ENCODE measurements around the gene MED29.

- no peak for TF ChIP-seq EP300 (IDR thresholded peaks at IDR 0.05)
- TF ChIP-seq ESRRA (IDR thresholded peaks at IDR 0.05; ENCODE audit: borderline replicate concordance, low read length), result no peak
- TF ChIP-seq CTCF (IDR thresholded peaks at IDR 0.05), result no peak
- no peak for TF ChIP-seq BHLHE40 (IDR thresholded peaks at IDR 0.05; ENCODE audit: low read depth, low read length)
- TF ChIP-seq ZSCAN20 (CRISPR knock-in tag; IDR thresholded peaks at IDR 0.05), result no peak
- TF ChIP-seq JUN (IDR thresholded peaks at IDR 0.05), result 0 out of 5 replicates have a peak, but pooled peaks of 1 of the 2 experiments have one; percentile 23
- no peak for TF ChIP-seq POLR2AphosphoS2 (conservative IDR thresholded peaks at IDR 0.05; ENCODE audit: low read length)
- no peak for TF ChIP-seq USF2 (IDR thresholded peaks at IDR 0.05)
- TF ChIP-seq NPAS2 (CRISPR knock-in tag; IDR thresholded peaks at IDR 0.05; ENCODE audit: borderline replicate concordance), result no peak
These were observed 33.8 kb downstream of the MED29 start for GRCh38 chr19:39424934-39425333.
